NOMO-1 treated with dmso at 0.1 percent for 144 hours (cell line): ENCODE results near the gene CDKN3.
"Not testable (repeated sequence)": the region's sequence is repeated elsewhere in the genome, so short reads cannot be mapped to it uniquely, and the experiment has no call there.

Experiments used
- DNase-seq: peaks from one replicate; lab custom pipeline; 2025; ENCODE audit not compliant: unreplicated experiment; lab: John Stamatoyannopoulos, UW

The CDKN3 gene

GRCh38 chr14:54420478-54421142, 23.8 kb downstream of the CDKN3 start:
- DNase-seq: no peak

GRCh38 chr14:54423991-54424390, 27.2 kb downstream of the CDKN3 start:
- no peak for DNase-seq

DNA sequence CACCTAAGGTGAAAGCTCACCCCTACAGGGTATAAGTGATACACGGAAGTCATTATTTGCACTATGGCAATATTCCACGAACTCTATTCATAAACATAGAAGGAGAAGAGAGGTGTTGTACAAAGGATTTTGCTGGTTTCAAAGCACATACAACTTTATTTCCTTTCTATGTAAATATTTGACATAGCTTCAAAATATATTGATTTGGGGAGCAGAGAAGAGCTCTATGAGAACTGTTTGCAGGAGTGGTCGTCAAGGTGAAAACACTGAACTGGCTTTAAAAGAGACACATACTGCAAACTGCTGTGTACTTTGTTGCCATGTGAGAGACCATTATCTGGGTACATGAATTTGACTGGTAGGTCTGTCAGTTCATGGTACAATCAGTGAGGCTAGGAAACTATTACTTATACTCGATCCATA, 27.7 kb downstream of the CDKN3 start:
- no peak for DNase-seq

DNA sequence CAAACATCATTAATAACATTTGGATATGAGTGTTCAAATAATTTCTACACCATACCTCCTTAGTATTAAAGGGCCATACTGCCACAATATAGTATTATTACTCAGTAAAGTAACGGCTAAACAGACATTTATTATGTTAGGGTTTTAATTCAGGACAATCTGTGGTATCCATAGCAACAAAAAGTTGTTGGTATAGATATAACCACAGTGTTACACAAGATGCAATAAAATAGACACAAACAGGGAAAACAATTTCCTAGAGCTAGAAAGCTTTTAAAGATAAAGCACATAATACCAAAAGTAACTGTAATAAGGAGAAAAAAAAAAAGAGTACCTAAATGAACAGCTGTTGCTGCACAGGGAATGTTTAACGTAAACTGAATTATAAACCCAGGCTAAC, 28.3 kb downstream of the CDKN3 start:
- no peak for DNase-seq

DNA sequence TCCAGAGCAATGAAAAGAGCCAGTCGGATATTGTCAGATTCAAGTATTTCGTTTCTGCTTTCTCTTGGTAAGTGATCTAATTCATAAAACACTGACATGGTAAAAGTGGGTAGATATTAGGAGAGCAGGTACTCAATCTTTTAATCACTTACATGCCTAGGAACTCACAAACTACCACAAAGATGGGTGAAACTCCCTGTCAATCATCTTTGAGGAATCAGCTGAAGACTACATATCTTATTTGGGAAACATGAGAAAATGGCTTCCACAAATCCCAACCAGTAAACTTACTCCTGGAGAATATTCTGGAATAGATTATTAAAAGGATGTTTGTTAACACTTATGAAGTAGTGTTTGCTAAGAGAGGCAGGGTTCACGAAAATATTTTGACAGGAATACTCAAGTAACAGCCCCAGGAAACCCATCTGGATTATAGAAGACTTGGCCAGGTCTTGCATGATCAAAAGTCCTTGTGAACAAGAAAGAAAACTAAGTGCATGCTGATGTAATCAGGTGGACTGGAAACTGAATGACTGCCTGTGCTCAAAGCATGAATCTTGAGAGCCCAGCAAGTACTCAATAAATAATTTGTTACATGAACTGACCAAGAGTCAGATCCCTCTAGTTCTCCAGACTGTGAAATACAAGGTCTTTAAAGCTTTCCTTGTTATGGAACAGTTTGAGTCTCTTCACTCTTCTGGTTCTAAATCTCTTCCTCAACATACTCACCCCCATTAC, 28.9 kb downstream of the CDKN3 start:
- DNase-seq: no peak

DNA sequence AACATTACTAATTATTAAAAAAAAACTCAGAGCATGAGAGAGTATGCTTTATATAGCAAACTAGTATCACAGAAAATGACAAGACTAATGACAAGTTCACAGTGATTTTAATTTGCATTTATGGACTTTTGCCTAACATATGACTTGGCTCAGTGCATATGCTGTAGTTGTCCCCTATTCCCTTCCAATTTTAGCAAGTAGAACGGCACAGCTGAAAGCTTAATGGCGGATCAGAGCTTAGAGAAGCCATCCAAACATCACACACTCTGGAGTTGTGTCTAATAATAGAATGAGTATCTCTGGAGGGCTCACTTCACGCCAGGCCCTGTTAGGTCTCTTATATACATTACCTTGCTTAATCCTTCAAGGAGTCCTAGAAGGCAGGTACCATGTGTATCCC, 31.1 kb downstream of the CDKN3 start:
- DNase-seq: no peak

GRCh38 chr14:54428527-54428926, 31.7 kb downstream of the CDKN3 start:
- no peak for DNase-seq

DNA sequence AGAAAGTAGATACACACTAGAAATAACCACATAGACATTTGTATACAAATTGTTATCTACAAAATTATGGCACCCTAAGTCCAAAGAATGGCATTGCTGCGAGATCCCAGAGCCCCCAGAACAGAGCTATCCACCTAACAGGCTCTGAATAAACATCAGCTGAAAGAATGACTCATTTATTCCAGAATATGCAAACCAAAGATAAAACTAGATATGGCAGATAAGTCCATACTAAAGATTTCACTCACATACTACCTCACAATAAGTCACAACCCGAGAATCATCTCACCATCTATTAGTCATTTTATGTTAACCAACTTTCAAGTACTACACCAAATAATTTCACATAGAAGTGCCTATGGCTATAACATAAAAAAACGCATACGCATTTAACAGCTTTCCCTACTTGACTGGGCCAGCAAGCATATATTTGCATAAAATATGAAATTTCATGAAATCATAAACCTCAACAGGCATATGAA, 38.7 kb downstream of the CDKN3 start:
- no peak for DNase-seq

GRCh38 chr14:54437954-54438353, 41.1 kb downstream of the CDKN3 start:
- not testable (repeated sequence) for DNase-seq

GRCh38 chr14:54438703-54439102, 41.9 kb downstream of the CDKN3 start:
- DNase-seq: no peak

GRCh38 chr14:54440037-54440436, 43.2 kb downstream of the CDKN3 start:
- DNase-seq: no peak

GRCh38 chr14:54440476-54440872, 43.7 kb downstream of the CDKN3 start:
- DNase-seq: no peak

DNA sequence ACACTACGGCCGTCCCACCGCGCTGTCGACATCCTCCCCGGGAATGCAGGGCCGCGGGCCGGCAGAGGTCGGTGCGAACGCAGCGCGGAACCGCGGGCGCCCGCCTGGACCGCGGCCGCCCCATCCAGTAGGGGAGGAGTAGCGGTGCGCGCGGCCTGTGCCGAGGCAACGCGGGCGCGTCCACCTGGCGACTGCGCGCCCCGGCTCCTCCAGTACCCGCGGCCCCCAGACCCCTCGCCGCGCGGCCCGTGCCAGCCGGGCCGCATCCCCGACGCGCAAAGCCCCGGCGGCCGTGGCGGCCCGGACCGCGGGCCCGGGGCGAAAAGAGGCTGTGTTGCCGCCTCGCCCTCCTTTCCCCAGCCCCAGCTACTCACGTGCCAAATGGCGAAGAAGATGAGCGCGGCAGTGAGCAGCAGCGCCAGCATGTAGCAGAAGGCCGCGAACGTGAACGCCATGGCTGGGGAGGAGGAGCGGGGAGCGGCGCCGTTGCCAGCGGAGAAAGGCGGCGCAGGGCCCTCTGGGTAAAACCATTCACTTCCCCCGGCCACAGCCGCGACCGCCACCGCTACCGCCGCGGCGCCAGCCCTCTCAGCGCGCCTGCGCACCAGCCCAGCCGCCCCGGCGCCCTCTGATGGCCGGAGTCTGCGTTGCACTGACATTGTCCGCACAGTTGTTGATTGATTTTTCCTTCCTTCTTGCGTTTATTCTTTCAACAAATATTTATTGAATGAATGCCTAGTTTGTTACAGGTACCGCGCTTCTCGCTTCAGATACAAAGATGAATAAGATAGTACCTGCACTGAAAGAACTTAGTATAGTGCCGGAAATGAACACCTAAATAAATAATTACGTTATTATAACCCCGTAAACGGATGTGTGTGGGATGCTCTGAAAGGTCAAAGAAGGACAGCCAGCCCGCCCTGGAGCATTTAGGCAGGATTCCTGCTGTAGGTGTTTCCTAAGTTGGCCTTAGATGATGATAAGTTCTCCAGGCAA, 44.4 kb downstream of the CDKN3 start, which contains the start of gene CNIH1:
TSS of gene CNIH1 (minus strand) at position 502 of the 996 bp plus-strand sequence. CDS start at position 455, 47 bp downstream.
- peak; percentile 82 for DNase-seq

GRCh38 chr14:54442961-54443360, 46.2 kb downstream of the CDKN3 start:
- not testable (repeated sequence) for DNase-seq

GRCh38 chr14:54443981-54444380, 47.2 kb downstream of the CDKN3 start:
- no peak for DNase-seq

DNA sequence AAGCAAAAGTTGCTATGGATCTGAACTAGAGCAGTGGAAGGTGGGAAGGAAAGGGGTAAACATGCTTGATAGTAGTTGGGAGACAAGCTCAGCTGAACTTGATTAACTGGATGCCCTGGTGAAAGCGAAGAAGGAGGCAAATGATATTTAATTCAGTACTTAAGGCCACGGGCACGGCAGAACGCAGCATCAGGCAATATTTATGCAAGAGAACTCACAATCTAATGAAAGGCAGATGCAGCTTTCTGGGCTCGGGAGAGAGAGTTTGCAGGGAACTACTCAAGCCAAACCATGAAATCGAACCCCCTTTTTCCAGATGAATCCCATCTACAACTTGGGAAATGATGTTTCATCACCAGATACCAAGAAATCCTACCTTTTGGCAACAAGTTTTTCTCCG, 47.9 kb downstream of the CDKN3 start:
- DNase-seq: no peak

GRCh38 chr14:54446161-54446693, 49.4 kb downstream of the CDKN3 start:
- DNase-seq: no peak

- DNase-seq: peak; percentile 74
These were observed 50.5 kb downstream of the CDKN3 start for GRCh38 chr14:54447231-54447692.

DNA sequence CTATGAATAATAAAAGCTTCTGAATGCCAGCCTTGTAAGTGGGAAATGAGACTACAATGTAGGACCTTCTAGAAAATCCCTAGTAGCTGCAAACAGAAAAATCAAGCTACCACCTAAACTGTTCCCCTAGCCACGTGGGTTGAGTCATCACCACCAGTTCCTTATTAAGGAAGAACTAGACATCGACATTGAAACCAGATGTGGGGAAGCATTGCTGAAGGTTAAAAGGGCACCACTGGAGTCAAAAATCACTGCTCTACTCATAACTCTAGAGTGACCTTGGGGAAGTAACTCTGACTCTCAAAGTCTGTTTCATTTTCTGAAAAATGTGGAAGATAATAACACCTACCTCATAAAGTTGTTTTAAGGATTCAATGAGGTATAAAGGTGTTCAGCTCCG, 53.7 kb downstream of the CDKN3 start:
- peak; percentile 83 for DNase-seq

DNA sequence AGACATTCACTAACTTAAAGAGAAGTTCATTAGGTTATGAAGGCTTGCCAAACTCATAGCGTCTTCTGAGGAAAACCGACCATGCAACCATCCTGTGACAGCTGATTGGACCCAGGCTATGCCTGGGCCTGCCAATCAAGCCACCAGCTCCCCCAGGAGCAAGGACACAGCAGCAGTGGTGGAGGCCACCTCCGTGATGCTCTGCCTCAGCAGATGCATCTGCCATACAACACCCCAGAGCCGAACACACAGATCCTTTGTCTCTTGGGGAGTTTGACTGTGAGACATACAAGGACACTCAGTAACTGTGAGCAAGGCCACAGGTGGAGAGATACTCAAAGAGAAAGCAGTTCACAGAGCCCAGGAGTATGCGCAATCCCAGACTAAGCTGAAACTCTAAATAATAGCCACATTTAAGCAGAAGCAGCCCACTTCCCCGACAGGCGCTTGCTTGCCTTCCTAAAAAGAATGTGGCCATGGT, 54.4 kb downstream of the CDKN3 start:
- DNase-seq: no peak

- DNase-seq: no peak
These were observed 55.2 kb downstream of the CDKN3 start for GRCh38 chr14:54451961-54452360.
